ENCODE results near the gene SLC6A6. TPM values are rescaled to one million over a fixed set of nuclear protein-coding genes. Genes with fewer than 3 reads are reported as not detected.

SLC6A6 gene
- polyA plus RNA-seq, 2 donors: 2.5 to 3.8 TPM

DNA sequence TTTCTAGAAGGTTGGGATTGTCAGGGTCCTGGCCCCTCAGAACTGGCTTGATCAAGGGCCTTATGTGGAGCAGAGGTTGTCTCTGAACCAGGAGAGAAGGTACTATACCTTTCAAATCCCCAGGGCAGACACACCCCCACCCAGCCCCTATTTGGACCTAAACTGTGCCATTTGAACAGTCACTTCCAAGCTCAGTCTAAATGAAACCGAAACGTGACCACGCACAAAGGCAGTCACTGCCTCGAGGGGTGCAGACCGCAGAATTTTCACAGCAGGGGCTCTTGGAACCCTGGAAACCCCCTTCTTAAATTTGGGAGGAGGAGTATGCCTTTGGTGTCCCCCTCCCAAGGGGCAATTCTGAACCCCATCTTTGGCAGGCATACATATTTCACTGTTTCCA, 84.1 kb downstream of the SLC6A6 start:
- Histone ChIP-seq H3K4me1 (ENCODE audit: control insufficient read depth in 2 of 2, insufficient read depth in 2 of 2, low read length in 1 of 2) (peaks cover 0 to 9% of the 10 kb centered on the region in 2 donors), H3K9me3 (ENCODE audit: control insufficient read depth in 2 of 2, insufficient read depth in 1 of 2, low read depth in 1 of 2, low read length in 1 of 2) (no peaks in the 10 kb centered on the region), H3K27ac (ENCODE audit: low read depth in 2 of 2, low read length in 1 of 2) (no peak overlapping the region), H3K27me3 (ENCODE audit: control insufficient read depth in 1 of 2, insufficient read depth in 2 of 2, low read length in 2 of 2) (no peaks in the 10 kb centered on the region), H3K36me3 (ENCODE audit: control insufficient read depth in 2 of 2, insufficient read depth in 2 of 2, low read length in 1 of 2) (peaks cover 0 to 19% of the 10 kb centered on the region in 2 donors), H3K4me3 (ENCODE audit: low read depth in 1 of 2, low read length in 2 of 2) (no peak overlapping the region)
- WGBS, 2 donors: 79 to 80% methylated on average over 5 of the region's 5 CpGs

DNA sequence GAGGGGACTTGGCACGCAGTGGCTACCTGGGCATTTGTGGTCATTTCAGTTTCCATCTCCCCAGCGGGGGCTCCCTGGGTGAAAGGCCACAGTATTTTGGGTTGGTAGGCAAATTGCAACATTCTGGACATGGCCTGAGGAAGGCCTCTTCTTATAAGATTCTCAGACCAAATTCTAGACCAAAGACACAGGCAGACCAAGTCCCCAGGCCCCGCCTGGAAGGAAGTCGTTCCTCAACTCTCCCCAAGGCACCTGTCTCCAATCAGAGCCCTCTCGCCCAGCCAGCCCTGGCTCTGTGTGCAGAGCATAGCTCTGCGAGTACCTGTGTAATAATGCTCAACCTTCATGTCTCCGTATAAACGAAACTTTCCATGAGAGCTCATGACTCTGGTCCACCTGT, 84.7 kb downstream of the SLC6A6 start:
- Histone ChIP-seq H3K27ac (ENCODE audit: low read depth in 2 of 2, low read length in 1 of 2) (no peak overlapping the region), H3K4me3 (ENCODE audit: low read depth in 1 of 2, low read length in 2 of 2) (no peak overlapping the region), H3K36me3 (ENCODE audit: control insufficient read depth in 2 of 2, insufficient read depth in 2 of 2, low read length in 1 of 2) (peaks cover 0 to 16% of the 10 kb centered on the region in 2 donors), H3K9me3 (ENCODE audit: control insufficient read depth in 2 of 2, insufficient read depth in 1 of 2, low read depth in 1 of 2, low read length in 1 of 2) (no peaks in the 10 kb centered on the region), H3K4me1 (ENCODE audit: control insufficient read depth in 2 of 2, insufficient read depth in 2 of 2, low read length in 1 of 2) (peaks cover 0 to 3% of the 10 kb centered on the region in 2 donors), H3K27me3 (ENCODE audit: control insufficient read depth in 1 of 2, insufficient read depth in 2 of 2, low read length in 2 of 2) (no peaks in the 10 kb centered on the region)
- 90 to 92% methylated on average over 8 of the region's 8 CpGs for WGBS, 2 donors

DNA sequence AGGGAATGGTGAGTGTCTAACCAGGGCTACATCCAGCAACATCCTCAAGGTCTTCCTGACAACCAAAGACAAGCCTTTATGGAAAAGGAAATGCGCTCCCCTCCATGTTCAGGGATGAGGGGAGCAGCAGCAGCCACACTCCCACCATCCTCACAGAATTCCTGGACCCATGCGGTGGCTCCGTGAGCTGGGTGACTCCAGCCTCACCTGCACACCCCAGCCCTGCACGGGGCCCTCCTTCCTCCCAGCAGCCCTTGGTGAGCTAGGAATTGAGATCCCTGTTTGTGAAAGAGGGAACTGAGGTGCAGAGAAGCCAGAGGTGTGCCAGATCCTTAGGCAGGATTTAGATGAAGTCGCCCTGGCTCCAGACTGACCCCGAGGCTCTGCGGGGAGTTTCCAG, 85.4 kb downstream of the SLC6A6 start:
- peaks cover 0 to 16% of the 10 kb centered on the region in 2 donors for H3K36me3 ChIP-seq (ENCODE audit: control insufficient read depth in 2 of 2, insufficient read depth in 2 of 2, low read length in 1 of 2)
- WGBS, 2 donors: 80 to 82% methylated on average over 7 of the region's 7 CpGs
- no peak overlapping the region for H3K4me3 ChIP-seq (ENCODE audit: low read depth in 1 of 2, low read length in 2 of 2)
- H3K4me1 ChIP-seq (ENCODE audit: control insufficient read depth in 2 of 2, insufficient read depth in 2 of 2, low read length in 1 of 2): peaks cover 0 to 3% of the 10 kb centered on the region in 2 donors
- H3K27me3 ChIP-seq (ENCODE audit: control insufficient read depth in 1 of 2, insufficient read depth in 2 of 2, low read length in 2 of 2): no peaks in the 10 kb centered on the region
- no peaks in the 10 kb centered on the region for H3K9me3 ChIP-seq (ENCODE audit: control insufficient read depth in 2 of 2, insufficient read depth in 1 of 2, low read depth in 1 of 2, low read length in 1 of 2)
- H3K27ac ChIP-seq (ENCODE audit: low read depth in 2 of 2, low read length in 1 of 2): no peak overlapping the region

DNA sequence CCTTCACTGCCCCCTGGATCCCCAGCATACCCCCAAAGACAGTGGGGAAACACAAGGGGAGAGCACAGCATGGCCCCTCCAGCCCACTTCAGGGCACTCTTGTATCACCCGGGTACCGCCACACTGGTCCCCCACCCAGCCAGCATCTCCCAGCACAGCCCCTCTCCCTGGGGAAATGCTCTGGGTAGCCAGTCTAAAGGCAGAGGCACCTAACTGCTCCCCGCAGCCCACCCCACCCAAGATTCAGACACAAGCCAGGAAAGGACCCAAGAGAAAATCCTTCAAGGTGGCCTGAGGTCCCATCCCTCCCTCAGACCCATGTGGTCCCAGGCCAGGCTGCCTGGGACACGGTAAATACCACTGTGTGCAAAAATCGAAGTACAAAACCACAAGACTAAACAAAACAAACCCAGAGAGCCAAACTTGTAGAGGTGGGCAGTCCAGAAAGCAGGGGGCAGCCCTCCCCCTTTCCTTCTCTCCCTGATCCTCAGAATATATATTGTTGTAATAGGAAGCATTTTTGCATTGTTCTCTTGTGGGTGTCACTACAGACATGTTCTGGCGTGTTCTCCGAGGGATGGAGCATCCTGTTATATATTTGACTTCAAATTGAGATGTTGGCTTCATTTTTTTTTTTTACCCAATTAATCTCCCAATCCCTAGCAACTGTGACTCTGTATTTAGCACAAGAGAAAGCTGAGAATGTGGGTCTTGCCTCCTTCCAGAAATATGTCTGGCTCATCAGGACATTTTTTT, 86.1 kb downstream of the SLC6A6 start:
- no peaks in the 10 kb centered on the region for H3K9me3 ChIP-seq (ENCODE audit: control insufficient read depth in 2 of 2, insufficient read depth in 1 of 2, low read depth in 1 of 2, low read length in 1 of 2)
- WGBS, 2 donors: 48 to 64% methylated on average over 7 of the region's 7 CpGs
- H3K27me3 ChIP-seq (ENCODE audit: control insufficient read depth in 1 of 2, insufficient read depth in 2 of 2, low read length in 2 of 2): no peaks in the 10 kb centered on the region
- no peak overlapping the region for H3K4me3 ChIP-seq (ENCODE audit: low read depth in 1 of 2, low read length in 2 of 2)
- peaks cover 0 to 16% of the 10 kb centered on the region in 2 donors for H3K36me3 ChIP-seq (ENCODE audit: control insufficient read depth in 2 of 2, insufficient read depth in 2 of 2, low read length in 1 of 2)
- H3K27ac ChIP-seq (ENCODE audit: low read depth in 2 of 2, low read length in 1 of 2): no peak overlapping the region
- H3K4me1 ChIP-seq (ENCODE audit: control insufficient read depth in 2 of 2, insufficient read depth in 2 of 2, low read length in 1 of 2): peaks cover 0 to 3% of the 10 kb centered on the region in 2 donors

DNA sequence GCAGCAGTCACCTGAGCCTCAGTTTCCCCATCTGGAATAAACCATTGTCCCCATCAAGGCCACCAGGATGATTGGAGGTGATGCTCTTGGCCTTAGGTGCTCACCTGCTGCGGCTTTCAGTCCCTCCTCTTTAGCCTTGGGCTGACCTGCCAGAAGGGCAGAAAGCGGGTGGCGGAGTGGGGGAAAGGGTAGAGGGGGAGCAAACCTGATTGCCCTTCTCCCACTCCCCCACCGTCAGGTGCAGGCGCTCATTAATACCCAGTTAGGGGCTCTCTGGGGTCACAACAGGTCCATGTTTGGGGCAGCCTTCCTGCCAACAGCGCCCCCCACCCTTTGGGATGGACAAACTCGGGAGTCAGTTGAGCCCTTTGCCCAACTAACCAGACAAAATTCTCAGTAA, 87.2 kb downstream of the SLC6A6 start:
- Histone ChIP-seq H3K4me3 (ENCODE audit: low read depth in 1 of 2, low read length in 2 of 2) (no peak overlapping the region), H3K9me3 (ENCODE audit: control insufficient read depth in 2 of 2, insufficient read depth in 1 of 2, low read depth in 1 of 2, low read length in 1 of 2) (no peaks in the 10 kb centered on the region), H3K36me3 (ENCODE audit: control insufficient read depth in 2 of 2, insufficient read depth in 2 of 2, low read length in 1 of 2) (peaks cover 0 to 15% of the 10 kb centered on the region in 2 donors), H3K27me3 (ENCODE audit: control insufficient read depth in 1 of 2, insufficient read depth in 2 of 2, low read length in 2 of 2) (no peaks in the 10 kb centered on the region), H3K27ac (ENCODE audit: low read depth in 2 of 2, low read length in 1 of 2) (no peak overlapping the region), H3K4me1 (ENCODE audit: control insufficient read depth in 2 of 2, insufficient read depth in 2 of 2, low read length in 1 of 2) (peaks cover 0 to 3% of the 10 kb centered on the region in 2 donors)
- 95 to 96% methylated on average over 7 of the region's 7 CpGs for WGBS, 2 donors

DNA sequence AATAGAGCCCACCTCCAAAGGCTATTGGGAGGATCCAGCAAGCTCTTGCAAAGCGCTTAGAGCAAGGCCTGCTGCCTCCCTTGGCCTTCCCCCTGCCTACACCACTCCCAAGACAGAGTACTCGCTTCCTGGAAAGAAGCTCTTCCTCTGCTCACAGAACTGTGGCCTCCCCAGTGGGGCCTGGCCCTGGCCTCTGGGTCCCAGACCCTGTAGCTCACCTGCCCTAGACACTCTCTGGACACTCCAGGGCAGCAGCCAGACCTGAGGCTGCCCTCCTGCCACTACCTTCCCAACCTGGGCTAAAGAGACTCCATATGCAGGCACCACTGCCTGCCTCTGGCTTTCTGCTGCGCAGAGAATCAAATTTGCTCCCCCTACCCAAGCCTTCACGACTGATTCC, 87.8 kb downstream of the SLC6A6 start:
- WGBS, 2 donors: 88 to 91% methylated on average over 4 of the region's 4 CpGs
- H3K27me3 ChIP-seq (ENCODE audit: control insufficient read depth in 1 of 2, insufficient read depth in 2 of 2, low read length in 2 of 2): no peaks in the 10 kb centered on the region
- H3K36me3 ChIP-seq (ENCODE audit: control insufficient read depth in 2 of 2, insufficient read depth in 2 of 2, low read length in 1 of 2): peaks cover 0 to 13% of the 10 kb centered on the region in 2 donors
- H3K4me3 ChIP-seq (ENCODE audit: low read depth in 1 of 2, low read length in 2 of 2): no peak overlapping the region
- no peak overlapping the region for H3K27ac ChIP-seq (ENCODE audit: low read depth in 2 of 2, low read length in 1 of 2)
- H3K9me3 ChIP-seq (ENCODE audit: control insufficient read depth in 2 of 2, insufficient read depth in 1 of 2, low read depth in 1 of 2, low read length in 1 of 2): no peaks in the 10 kb centered on the region
- H3K4me1 ChIP-seq (ENCODE audit: control insufficient read depth in 2 of 2, insufficient read depth in 2 of 2, low read length in 1 of 2): peaks cover 0 to 3% of the 10 kb centered on the region in 2 donors

GRCh38 chr3:14490831-14491230, 88.4 kb downstream of the SLC6A6 start:
- peaks cover 0 to 3% of the 10 kb centered on the region in 2 donors for H3K4me1 ChIP-seq (ENCODE audit: control insufficient read depth in 2 of 2, insufficient read depth in 2 of 2, low read length in 1 of 2)
- WGBS, 2 donors: 84 to 86% methylated on average over 2 of the region's 2 CpGs
- no peaks in the 10 kb centered on the region for H3K9me3 ChIP-seq (ENCODE audit: control insufficient read depth in 2 of 2, insufficient read depth in 1 of 2, low read depth in 1 of 2, low read length in 1 of 2)
- H3K36me3 ChIP-seq (ENCODE audit: control insufficient read depth in 2 of 2, insufficient read depth in 2 of 2, low read length in 1 of 2): peaks cover 0 to 10% of the 10 kb centered on the region in 2 donors
- H3K4me3 ChIP-seq (ENCODE audit: low read depth in 1 of 2, low read length in 2 of 2): no peak overlapping the region
- H3K27ac ChIP-seq (ENCODE audit: low read depth in 2 of 2, low read length in 1 of 2): no peak overlapping the region
- no peaks in the 10 kb centered on the region for H3K27me3 ChIP-seq (ENCODE audit: control insufficient read depth in 1 of 2, insufficient read depth in 2 of 2, low read length in 2 of 2)

- H3K27me3 ChIP-seq (ENCODE audit: control insufficient read depth in 1 of 2, insufficient read depth in 2 of 2, low read length in 2 of 2): no peaks in the 10 kb centered on the region
- H3K4me1 ChIP-seq (ENCODE audit: control insufficient read depth in 2 of 2, insufficient read depth in 2 of 2, low read length in 1 of 2): peaks cover 0 to 3% of the 10 kb centered on the region in 2 donors
- no peaks in the 10 kb centered on the region for H3K9me3 ChIP-seq (ENCODE audit: control insufficient read depth in 2 of 2, insufficient read depth in 1 of 2, low read depth in 1 of 2, low read length in 1 of 2)
- WGBS, 2 donors: 84 to 90% methylated on average over 17 of the region's 17 CpGs
- no peak overlapping the region for H3K4me3 ChIP-seq (ENCODE audit: low read depth in 1 of 2, low read length in 2 of 2)
- H3K27ac ChIP-seq (ENCODE audit: low read depth in 2 of 2, low read length in 1 of 2): no peak overlapping the region
- H3K36me3 ChIP-seq (ENCODE audit: control insufficient read depth in 2 of 2, insufficient read depth in 2 of 2, low read length in 1 of 2): peaks cover 0 to 7% of the 10 kb centered on the region in 2 donors
Measured at GRCh38 chr3:14491396-14492190, 89.2 kb downstream of the SLC6A6 start.

GRCh38 chr3:14492948-14493881, 90.8 kb downstream of the SLC6A6 start:
- Histone ChIP-seq H3K27ac (ENCODE audit: low read depth in 2 of 2, low read length in 1 of 2) (no peak overlapping the region), H3K36me3 (ENCODE audit: control insufficient read depth in 2 of 2, insufficient read depth in 2 of 2, low read length in 1 of 2) (peaks cover 0 to 3% of the 10 kb centered on the region in 2 donors), H3K9me3 (ENCODE audit: control insufficient read depth in 2 of 2, insufficient read depth in 1 of 2, low read depth in 1 of 2, low read length in 1 of 2) (no peaks in the 10 kb centered on the region), H3K4me1 (ENCODE audit: control insufficient read depth in 2 of 2, insufficient read depth in 2 of 2, low read length in 1 of 2) (peaks cover 0 to 2% of the 10 kb centered on the region in 2 donors), H3K4me3 (ENCODE audit: low read depth in 1 of 2, low read length in 2 of 2) (no peak overlapping the region), H3K27me3 (ENCODE audit: control insufficient read depth in 1 of 2, insufficient read depth in 2 of 2, low read length in 2 of 2) (no peaks in the 10 kb centered on the region)
- WGBS, 2 donors: 88 to 90% methylated on average over 31 of the region's 31 CpGs

All from esophagus (tissue), 2 donors.